GM15510 (cell line): Measurements from ENCODE around the gene JUN.

Experiments
- POLR2A ChIP-seq: IDR thresholded peaks from 3 replicates; pipeline ENCODE4 v1.6.1; 2011; ENCODE audit warnings: borderline replicate concordance; ENCODE audit not compliant: insufficient read length; ENCODE audit errors: extremely low read depth

Gene JUN

GRCh38 chr1:58814251-58815068 lies 30.6 kb upstream of the JUN start:
- TF ChIP-seq POLR2A: no peak

GRCh38 chr1:58813801-58814200 lies 30.0 kb upstream of the JUN start:
- TF ChIP-seq POLR2A: no peak

GRCh38 chr1:58813361-58813760 lies 29.5 kb upstream of the JUN start:
- TF ChIP-seq POLR2A: no peak

DNA sequence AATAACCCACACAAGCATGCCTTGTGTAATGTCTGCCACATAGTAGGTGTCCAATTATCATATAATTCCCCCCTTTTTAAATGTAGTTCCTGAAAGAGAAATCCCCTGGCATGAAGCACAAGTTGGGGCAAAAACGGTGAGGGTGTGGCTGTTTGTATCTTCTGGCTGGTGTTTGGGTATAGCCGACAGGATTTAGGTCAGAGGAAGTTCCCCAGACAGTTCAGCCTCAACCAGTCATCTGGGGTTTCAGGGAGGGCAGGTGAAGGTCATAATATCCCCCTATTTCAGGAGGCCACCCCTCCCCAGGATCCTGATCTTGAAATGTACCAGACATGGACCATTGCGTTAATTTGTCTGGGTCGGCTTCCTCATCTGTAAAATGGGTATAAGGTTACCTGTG lies 29.1 kb upstream of the JUN start:
- no peak for TF ChIP-seq POLR2A

DNA sequence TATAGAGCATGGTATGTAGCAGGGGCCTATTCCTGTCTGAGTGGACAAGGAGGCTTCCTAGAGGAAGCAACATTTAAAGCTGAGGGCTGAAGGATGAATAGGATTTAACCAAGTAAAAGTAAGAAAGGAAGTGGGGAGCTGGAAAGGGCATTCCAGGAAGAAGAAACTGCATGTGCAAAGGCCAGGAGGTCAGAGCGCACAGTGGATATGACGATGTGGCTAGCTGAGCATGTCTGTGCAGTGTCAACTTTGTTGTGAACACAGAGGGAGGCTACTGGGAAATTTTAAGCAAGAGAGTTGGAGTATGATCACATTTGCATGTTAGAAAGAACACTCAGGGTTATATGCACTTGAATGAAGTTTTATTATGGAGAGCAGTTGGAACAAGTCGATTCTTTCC lies 28.6 kb upstream of the JUN start:
- no peak for TF ChIP-seq POLR2A

DNA sequence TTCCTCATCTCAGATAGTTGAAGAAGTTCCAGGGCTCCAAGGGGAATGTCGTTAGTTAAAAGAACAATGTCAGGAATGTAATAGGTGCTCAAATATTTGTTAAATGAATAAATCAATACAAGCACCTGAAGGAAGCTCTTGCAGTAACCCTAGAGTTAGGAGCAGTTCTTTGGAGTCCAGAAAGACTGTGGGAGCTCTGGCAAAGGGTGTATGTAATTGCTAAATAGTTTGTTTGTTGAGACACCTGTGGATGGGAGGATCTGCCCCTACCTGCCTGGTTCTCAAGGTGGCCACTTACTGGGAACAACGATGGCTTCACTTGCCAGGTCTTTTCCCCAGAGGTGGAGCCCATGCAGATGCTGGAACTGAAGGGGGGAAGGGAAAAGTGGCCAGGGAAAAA lies 27.5 kb upstream of the JUN start:
- no peak for TF ChIP-seq POLR2A

DNA sequence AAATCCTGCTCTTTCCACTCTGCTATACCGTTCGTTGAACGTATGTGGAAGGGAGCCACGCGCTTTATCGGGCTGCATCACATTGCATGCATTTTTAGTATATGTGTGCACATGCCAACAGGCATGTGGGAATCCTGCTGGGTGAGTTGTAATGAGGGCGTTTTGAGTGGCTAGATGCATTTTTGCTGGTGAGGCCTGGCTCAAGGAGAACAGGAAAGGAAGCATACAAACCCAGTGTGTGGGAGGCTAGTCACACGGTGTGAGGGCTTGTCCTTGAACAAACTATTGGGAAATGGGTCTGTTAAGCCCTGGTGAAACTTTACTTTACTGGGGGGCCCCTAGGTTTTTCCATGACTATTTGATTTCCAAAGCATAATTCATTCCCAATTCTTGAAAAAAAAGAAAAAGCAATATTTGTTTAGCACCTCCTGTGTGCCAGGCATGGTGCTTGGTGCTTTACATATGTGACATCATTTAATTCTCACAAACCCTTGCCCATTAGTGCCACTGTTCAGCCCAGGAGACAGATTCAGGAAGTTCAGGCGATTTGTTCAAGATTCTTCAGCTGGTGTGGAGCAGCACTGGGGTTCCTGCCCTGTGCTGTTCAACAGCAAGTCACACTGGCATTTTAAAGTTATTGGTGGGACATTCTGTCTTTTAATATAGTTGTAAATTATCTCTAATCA lies 25.6 kb upstream of the JUN start:
- no peak for TF ChIP-seq POLR2A

GRCh38 chr1:58808077-58808476 lies 24.2 kb upstream of the JUN start:
- no peak for TF ChIP-seq POLR2A

- TF ChIP-seq POLR2A: no peak
Measured at GRCh38 chr1:58805716-58806571, 22.1 kb upstream of the JUN start.

- no peak for TF ChIP-seq POLR2A
Measured at GRCh38 chr1:58804853-58805565, 21.2 kb upstream of the JUN start.

DNA sequence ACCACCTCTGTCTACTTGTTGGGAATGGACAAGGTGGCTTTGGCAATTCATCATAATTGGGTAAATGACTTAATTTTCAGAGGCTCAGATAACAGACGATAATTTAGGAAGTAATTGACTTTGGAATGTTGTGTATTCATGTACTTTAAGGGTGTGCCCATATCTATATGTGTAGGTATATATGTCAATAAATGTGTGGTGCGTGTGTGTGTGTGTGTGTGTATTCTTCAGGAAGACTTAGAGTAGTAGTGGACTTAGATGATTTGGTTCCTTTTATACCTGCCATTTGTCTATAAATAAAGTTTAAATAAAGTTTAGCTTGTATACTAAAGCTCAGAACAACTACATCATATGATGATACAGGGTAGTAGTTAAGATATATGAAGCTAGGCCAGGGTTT lies 20.0 kb upstream of the JUN start:
- TF ChIP-seq POLR2A: no peak

DNA sequence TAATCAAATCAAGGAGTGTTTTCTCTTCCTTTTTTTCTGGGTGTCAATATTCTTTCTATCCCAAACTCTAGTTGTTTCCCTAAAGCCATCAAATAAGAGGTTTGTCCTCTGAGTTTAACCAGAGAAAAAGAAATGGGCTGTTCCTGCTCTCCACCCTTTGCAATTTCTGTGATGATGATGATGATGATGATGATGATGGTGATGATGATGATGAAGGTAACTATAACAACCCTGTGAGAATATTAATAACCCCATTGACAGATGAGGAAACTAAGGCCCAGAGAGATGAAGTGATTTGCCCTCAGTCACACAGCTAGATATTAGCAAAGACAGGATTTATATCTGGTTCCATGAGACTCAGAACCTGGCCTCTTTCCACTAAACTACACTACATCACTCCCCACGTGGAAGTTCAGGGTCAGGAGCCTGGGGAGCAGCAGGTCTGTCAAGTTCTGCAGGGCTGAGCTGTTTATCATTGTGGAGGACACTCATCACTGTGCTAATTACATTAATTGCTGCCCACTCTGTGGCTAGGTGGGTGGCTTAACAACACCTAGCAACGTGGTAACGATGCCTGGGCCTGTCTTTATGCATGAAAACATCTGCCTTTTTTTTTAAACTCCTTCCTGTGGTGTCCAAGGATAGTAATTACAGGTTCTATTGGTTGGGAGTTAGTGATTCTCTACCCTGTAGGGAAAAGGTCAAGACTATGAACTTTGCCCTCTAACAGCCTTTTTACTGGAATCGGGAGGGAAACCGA lies 19.0 kb upstream of the JUN start:
- no peak for TF ChIP-seq POLR2A

- TF ChIP-seq POLR2A: no peak
Measured at GRCh38 chr1:58799650-58800049, 15.8 kb upstream of the JUN start.

- TF ChIP-seq POLR2A: no peak
Measured at GRCh38 chr1:58798910-58799442, 15.1 kb upstream of the JUN start.
